HG03378 (cell line): Measurements from ENCODE around the gene SZRD1.
"Not testable (repeated sequence)": the region's sequence is repeated elsewhere in the genome, so short reads cannot be mapped to it uniquely, and the experiment has no call there.

Experiments used
- ATAC-seq: cut with Tn5 transposase; IDR thresholded peaks from one replicate; pipeline ENCODE4 v1.9.1; 2021; ENCODE audit warnings: mild to moderate bottlenecking, moderate library complexity; ENCODE audit not compliant: unreplicated experiment

The SZRD1 gene, protein sequence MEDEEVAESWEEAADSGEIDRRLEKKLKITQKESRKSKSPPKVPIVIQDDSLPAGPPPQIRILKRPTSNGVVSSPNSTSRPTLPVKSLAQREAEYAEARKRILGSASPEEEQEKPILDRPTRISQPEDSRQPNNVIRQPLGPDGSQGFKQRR

DNA sequence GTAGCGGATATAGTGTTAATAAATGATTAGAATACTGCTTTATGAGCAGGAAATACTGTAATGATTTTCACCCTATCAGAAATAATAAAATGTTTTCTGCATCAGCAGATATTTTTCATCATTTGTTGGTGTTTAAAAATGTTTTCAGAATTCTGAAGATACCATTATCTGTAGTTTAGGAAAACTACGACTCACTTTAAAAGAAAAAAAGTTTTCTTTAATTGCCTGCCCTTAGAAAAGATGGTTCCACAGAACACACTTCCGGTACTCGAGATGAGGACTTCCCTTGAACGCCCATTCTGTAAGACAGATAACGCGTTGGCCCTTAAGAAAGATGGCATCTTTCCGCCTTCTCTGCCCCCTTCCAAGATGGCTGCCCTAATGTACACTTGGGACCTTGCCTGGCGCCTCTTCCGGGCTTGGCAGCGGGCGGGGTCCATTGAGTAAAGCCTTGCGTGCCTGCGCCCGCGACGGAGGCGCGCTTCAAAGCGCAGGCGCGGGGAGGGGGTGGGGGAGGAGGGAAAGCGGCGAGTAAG is at the start of gene SZRD1:
Gene SZRD1 (plus strand): TSS at position 521 of the 536 bp plus-strand sequence. CDS start 16 bp downstream, outside the sequence.
- peak; percentile 69 for ATAC-seq

DNA sequence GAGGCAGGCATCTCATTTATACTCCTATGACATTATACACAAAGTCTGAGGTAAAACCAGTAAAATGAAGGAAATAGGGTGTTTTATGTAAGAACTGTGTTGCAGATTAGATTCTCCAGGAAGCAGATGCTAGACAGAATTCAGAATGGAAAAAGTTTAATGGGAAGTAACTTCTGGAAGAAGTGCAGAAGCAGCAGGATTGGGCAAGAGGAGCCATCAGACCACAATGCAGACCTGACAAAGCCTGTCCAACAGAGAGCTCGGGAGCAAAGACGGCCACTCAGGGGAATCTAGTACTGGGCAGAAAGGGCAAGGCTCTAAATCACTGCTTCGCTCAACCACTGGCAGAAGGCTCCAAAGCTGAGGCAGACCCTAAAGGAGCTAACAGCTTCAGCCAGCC is 48.5 kb upstream of the SZRD1 start:
- no peak for ATAC-seq

DNA sequence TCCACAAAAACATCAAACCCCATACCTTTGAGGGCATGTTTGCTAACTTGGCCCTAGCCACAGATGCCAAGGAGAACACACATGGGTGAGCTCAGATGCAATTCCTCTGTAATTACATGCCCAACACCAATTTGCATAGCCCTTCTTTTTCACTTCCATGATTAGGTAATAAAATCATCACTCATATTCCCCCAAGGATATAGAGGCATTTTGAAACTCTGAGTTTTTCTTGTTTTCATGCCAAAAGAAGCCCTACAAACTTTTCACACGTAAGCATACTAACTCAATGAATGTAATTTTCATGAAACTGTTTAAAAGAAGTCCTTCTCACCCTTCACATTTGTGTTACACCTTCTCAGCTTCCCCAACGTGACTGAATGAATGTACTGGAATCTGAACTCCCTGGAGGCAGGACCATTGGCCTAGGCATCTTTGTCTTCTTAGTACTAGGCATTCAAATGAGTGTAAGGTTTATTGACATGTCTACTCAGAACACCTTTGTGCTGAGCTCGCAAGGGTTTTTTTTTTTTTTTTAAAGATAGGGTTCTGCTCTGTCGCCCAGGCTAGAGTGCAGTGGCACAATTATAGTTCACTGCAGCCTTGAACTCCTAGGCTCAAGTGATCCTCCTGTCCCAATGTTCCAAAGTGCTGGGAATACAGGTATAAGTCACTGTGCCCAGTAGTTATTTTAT is 45.7 kb upstream of the SZRD1 start:
- ATAC-seq, result no peak

DNA sequence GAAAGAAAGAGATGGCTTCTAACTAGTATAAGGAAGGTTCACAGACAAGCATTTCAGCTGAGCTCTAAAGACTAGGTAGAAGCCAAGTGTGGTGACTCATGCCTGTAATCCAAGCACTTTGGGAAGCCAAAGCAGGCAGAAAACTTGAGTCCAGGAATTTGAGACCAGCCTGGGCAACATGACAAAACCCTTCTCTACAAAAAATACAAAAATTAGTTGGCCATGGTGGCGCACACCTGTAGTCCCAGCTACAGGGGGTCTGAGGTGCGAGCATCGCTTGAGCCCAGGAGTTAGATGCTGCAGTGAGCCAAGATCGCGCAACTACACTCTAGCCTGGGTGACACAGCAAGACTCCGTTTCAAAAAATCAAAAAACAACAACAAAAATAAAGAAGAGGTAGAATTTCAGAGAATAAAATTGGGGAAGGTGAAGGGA is 42.6 kb upstream of the SZRD1 start:
- ATAC-seq, result no peak

DNA sequence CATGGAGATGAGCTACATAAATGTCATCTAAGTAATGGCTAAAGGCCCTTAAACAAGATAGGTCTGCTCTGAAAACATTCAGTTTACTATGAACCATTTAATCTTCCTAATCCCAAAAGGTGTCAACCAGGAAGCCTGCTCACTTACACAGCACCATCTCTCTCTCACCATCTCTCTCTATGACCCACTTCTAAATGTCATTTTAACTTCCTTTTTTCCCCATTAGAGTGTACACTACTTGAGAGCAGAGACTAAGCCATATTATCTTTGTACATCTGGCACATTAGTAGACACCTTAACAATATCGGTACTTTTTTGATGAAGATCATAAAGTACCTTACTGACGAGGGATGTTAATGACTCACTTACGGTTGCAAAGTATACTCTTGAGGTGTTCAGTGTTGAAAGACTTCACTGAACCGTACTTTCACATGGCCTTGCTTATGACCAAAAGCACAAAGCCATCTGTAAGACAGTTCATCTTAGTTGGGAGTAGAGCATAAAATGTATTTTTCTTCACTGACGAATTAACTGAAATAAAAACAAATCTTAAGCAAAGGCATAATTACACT is 40.1 kb upstream of the SZRD1 start:
- no peak for ATAC-seq

DNA sequence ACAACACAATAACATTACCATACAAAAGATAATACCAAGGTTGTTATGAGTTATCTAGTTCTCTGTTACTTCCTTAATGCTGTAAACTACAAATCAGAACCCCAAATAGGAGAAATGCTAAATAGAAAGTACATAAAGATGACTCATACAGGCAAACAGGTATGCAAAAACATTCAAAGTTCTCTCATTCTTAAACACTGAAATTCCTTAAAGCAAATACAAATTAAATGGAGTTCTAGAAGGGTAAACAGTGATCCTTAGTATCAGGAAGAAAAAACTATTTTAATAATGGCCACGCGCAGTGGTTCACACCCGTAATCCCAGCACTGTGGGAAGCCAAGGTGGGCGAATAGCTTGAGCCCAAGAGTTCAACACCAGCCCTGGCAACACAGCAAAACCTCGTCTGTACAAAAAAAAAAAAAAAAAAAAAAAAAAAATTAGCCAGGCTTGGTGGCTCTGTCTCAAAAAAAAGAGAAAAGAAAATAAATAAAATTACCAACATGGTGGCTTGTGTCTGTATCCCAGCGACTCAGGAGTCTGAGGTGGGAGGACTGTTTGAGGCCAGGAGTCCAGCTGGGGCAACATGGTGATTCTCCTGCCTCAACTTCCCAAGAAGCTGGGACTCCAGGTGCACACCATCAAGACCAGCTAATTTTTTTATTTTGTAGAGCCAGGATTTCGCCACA is 32.2 kb upstream of the SZRD1 start:
- ATAC-seq, result no peak

DNA sequence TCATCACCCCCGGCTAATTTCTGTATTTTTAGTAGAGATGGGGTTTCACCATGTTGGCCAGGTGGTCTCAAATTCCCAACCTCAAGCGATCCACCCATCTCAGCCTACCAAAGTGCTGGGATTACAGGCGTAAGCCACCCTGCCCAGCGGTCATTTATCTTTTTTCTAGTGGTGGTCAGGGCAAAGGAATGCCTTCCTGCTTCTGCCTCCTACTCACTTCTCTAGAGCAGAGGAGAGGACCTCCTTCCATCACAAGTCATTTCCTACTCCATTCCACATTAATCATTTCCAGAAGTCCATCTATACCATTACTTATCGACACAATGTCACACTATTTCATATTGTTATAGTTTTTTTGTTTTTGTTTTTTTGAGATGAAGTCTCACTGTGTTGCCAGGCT is 28.1 kb upstream of the SZRD1 start:
- ATAC-seq, result no peak

DNA sequence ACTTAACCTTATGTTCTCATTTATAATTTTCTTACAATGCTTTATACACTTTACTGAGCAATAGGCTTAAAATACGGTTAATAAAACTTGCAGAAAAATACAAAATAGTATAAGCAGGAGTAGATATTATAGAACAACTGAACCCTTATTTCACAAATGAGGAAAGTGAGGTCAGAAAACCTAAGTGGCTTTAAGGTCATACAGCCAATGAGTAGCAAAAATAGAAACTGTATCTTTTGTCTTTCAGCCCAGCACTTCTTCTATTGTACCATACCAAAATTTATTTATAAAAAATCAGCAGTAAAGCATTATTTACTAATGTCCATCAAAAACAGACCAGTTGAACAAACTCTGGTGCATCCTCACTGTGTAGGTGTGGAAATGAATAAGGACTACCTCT is 26.4 kb upstream of the SZRD1 start:
- no peak for ATAC-seq

DNA sequence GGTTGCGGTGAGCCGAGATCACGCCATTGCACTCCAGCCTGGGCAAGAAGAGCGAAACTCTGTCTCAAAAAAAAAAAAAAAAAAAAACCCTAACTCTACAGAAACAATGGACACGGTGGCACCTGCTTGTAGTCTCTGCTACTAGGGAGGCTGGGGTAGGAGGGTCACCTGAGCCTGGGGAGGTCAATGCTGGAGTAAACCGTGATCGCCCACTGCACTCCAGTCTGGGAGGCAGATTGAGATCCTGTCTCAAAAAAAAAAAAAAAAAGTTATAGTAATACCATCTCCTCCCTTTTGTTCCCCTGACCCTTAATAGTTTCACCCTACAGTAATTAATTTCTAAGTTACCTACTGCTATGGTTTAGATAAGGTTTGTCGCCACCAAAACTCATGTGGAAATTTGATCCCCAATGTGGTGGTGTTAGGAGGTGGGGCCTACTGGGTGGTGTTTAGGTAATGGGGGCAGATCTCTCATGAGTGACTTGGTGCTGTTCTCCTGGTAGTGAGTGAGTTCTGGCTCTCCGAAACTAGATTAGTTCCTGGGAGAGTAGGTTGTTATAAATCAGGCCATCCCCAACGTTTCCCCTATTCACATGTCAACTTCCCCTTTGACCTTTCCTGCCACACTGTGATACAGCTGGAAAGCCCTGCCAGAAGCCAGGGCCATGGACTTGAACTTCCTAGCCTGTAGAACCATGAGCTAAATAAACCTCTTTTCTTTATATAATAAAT is 24.5 kb upstream of the SZRD1 start:
- no peak for ATAC-seq

DNA sequence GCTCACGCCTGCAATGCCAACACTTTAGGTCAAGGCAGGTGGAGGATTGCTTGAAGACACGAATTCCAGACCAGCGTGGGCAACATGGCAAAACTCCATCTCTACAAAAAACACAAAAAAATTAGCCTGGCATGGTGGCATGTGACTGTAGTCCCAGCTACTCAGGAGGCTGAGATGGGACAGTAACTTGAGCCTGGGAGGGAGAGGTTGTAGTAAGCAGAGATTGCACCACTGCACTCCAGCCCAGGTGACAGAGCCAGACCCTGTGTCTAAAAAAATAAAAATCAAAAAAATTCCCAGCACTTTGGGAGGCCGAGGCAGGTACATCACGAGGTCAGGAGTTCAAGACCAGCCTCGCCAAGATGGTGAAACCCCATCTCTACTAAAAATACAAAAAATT is 23.8 kb upstream of the SZRD1 start:
- not testable (repeated sequence) for ATAC-seq

DNA sequence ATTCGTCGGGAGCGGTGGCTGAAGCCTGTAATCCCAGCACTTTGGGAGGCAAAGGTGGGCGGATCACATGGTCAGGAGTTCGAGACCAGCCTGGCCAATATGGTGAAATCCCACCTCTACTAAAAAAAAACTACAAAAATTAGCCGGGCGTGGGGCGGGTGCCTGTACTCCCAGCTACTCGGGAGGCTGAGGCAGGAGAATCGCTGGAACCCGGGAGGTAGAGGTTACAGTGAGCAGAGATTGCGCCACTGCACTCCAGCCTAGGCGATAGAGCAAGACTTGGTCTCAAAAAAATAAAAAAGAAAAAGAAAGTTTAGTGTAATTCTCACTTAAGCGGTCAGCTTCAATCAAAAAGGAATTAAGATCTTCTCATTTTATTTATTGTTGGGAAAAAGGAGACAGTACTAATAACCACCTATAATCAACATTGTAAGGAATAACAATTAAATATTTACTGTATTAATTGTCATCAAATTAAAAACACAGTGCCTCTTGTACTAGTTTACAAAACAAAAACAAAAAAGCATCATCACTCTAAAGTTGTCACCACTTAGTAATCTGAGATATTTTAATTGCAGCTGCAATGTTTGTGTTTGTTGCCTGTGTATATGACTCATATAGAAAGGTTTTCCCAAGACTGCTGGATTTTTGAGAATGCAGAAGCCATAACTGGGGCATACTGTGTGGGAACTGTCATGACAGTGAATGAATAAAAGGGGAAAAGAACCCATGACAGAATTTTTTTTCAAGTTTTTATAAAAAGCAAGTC is 18.4 kb upstream of the SZRD1 start:
- ATAC-seq, result no peak

DNA sequence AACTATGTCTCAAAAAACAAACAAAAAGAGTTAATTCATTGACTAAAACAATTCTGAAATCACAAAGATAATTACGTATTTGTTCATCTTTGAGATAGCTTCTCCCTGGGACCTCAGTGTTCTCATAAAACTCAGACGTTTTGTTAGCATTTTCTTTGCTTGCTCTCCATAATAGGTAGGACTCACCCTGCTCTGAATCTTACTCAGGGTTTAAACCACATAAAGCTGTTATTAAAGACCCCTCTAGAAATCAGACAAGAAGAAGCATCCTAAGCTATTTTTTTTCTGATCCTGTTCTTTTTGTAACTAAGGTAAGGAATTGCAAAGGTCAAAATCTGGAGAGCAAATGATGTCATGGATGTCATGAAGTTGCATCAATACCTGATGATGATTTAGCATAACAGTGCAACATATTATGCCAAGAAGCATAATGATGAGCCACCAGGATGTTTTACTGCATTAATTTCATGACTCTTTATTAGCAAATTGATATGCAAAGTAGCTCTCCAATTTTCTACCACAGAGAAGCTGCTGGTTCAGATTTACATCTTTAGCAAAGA is 17.1 kb upstream of the SZRD1 start:
- no peak for ATAC-seq

DNA sequence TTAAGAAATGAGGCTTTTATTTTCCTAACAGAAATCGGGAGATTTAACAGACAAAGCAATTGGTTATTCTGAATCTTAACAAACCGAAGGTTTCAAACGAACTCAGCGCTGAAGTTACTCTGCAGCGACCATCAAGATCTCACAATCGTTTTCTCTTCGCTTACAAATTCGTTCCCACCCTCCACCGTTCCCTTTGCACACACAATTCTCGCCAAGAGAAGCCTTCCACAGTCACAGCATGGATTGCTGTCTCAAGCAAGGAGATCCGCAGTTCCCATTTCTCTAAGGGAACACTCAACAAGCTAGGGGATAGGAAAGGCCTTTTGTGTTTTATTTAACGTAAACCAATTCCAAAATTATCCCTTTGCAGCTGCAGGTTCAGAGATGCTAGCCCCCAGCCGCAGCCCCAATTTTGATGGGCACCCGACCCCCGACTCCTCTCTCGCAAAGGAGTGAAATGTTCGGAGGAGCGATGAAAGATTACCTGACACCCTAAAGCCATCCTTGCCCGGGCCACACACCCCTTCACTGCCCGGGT is 15.5 kb upstream of the SZRD1 start:
- ATAC-seq, result no peak

DNA sequence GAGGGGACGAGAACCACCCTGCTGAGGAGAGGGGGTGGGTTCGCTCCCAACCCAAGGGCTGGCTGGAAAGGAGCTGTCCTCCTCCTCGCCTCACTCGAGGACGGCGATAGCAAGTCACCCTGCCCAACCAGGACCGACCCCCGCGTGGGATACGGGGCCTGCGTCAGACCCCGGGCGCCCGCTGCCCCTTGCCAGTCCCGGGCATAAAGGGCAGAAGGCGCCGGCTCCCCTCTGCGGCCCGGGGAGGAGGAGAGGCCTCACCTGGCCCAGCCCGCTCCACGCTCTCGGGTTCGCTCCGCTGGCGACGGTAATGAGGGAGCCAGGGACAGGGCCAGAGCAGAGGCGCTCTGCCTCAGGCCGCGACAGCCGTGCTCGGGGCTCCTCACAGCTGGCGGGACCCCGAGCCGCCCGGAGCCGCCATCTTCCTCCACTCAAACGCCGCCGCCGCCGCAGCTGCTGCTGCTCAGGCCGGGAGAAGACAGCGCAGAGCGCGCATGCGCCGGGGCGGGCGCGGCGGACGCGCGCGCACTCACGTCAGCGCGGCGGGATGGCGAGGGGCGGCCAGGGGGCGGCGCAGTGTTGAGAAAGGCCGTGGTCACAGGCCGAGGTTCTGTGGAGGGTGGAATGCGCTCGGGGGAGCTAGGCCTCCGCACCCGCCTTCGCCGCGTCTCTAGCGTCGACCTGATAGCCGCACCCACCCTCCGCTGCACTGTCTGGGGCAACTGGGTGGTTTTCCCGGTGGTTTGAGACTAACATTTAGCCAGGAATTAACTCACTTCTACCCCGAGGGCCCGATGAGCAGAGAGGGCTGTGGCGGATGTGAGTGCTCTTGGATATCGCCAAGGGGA is 14.8 kb upstream of the SZRD1 start, which contains the start of gene FBXO42:
Gene FBXO42 (minus strand): TSS at position 487 of the 848 bp plus-strand sequence. CDS start 37,062 bp downstream, outside the sequence.
- peak; percentile 73 for ATAC-seq

DNA sequence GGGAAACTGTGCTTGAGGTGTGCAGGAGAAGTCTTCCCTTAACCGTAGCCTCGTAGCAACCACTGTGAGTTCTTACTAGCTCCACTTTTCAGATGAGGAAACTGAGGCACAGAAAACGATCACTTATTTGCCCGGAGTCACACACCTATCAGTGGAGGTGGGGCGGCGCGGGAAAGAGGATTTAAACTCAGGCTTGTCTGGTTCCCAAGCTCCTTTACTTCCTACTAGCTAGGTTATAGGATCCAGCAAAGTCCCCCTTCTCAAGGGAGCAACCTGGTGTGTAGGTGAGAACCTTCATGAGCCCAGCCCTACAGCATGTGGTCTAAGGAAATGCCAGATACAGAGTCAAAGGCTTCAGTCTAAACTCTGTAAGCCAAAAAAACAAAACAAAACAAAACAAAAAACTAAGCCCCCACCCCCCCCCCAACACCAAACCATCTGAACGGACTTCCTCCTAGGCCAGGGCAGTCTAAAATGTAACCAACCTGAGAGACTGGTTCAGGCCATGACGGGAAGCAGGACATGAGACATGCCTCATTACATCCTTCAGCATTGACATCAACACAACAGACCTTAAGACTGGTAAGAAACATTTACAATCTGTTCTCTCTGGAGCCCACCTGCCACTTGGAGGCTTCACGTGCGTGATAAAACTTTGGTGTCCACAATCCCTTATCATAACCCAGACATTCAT is 14.1 kb upstream of the SZRD1 start:
- no peak for ATAC-seq

DNA sequence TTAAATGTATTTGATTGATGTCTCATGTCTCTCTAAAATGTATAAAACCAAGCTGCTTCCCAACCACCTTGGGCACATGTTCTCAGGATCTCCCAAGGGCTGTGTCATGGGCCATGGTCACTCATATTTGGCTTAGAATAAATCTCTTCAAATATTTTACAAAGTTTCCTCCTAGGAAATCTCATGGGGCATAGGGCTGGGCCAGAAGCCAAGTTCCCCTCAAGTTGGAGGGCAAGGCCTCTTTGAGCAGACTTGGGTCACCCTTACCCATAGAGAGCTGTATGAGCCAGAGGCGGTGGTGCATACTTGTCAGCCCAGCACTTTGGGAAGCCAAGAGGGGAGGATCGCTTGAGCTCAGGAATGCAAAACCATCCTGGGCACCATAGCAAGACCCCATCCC is 12.4 kb upstream of the SZRD1 start:
- no peak for ATAC-seq

DNA sequence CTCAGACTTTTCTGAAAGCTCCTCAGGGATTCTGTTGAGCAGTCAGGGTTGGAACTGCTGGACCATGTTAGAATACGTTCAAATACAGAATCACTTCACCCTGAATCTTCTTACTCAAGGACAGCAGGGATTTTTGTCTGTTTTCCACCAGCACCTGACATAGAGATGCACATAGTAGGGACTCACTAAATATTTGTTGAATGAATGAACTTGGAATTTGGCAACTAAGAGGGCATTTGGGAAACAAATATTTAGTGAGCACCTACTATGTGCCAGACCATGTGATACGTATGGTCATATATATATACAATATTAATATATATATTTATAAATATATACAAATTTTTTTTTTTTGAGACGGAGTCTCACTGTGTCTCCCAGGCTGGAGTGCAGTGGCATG is 10.2 kb upstream of the SZRD1 start:
- no peak for ATAC-seq

DNA sequence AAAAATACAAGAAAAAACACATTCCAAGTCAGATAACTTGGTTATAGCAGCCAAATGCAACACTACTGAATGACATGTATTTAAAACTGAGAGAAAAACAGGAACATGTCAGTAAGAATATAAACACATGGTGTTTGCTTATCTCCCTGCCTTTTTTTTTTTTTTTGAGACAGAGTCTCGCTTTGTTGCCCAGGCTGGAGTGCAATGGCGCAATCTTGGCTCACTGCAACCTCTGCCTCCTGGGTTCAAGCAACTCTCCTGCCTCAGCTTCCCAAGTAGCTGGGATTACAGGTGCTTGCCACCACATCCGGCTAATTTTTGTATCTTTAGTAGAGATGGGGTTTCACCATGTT is 1.9 kb upstream of the SZRD1 start:
- ATAC-seq, result not testable (repeated sequence)
